PC-9 (cell line): ENCODE data around the gene BANF2.

Experiments
- EZH2 ChIP-seq: fragments of 200-600 bp; sonication (generic); IDR thresholded peaks from 2 replicates; pipeline ENCODE4 v1.8.0; 2017; ENCODE audit warnings: antibody characterized with exemption, low read depth
- TF ChIP-seq, protein P1 (sequence below): fragments of 200-600 bp; sonication (generic); conservative IDR thresholded peaks from 2 replicates; pipeline ENCODE4 v1.6.1; 2017; ENCODE audit warnings: mixed run types, antibody characterized with exemption, mild to moderate bottlenecking, moderate library complexity

- TF ChIP-seq, protein P1, sequence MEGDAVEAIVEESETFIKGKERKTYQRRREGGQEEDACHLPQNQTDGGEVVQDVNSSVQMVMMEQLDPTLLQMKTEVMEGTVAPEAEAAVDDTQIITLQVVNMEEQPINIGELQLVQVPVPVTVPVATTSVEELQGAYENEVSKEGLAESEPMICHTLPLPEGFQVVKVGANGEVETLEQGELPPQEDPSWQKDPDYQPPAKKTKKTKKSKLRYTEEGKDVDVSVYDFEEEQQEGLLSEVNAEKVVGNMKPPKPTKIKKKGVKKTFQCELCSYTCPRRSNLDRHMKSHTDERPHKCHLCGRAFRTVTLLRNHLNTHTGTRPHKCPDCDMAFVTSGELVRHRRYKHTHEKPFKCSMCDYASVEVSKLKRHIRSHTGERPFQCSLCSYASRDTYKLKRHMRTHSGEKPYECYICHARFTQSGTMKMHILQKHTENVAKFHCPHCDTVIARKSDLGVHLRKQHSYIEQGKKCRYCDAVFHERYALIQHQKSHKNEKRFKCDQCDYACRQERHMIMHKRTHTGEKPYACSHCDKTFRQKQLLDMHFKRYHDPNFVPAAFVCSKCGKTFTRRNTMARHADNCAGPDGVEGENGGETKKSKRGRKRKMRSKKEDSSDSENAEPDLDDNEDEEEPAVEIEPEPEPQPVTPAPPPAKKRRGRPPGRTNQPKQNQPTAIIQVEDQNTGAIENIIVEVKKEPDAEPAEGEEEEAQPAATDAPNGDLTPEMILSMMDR, result no peak
- no peak for TF ChIP-seq EZH2
Observed at GRCh38 chr20:17716331-17716730, 16.6 kb downstream of the BANF2 start.
